ENCODE data around the gene SMIM5. TPM values are rescaled to one million over a fixed set of nuclear protein-coding genes. Genes with fewer than 3 reads are reported as not detected.
A peak's percentile ranks its signal among the peaks of the same experiment; 100 is the strongest.

SMIM5 gene
- total and polyA plus RNA-seq, 2 of the 13 experiments (the other 11 are each of a cell fraction or from before 2014, with no cell fraction given), result not detected

DNA sequence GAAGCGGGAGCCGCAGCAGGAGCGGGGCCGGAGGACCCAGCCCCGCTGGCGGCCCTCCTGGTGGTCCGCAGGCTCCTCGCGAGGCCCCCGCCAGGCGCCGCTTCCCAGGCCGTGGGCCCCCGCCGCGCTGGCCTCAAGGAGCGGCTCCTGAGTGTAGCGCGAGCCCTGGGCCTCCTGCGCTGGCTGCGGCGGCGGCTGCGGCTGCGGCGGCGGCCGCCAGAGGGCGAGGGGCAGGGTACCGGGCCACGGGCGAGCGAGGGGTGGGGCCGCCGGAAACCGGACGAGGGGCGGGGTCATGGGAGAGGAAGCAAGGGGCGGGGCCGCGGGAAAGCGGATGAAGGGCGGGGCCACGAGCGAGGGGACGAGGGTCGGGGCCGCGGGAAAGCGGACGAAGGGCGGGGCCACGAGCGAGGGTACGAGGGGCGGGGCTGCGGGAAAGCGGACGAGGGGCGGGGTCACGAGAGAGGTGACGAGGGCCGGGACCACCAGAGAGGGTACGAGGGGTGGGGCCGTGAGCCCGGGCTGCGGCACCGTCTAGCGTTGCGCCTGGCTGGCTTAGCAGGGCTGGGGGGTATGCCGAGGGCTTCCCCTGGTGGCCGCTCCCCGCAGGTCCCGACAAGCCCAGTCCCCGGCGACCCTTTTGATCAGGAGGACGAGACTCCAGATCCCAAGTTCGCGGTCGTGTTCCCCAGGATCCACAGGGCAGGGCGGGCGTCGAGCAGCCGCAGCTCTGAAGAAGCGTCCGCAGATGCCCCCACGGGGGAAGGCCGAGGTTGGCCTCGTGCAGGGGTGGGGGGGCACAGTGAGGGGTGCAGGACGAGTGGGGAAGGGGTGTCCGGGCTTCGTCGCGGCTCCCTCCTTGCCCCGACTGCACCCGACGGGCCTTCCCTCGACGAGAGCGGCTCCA is 44.0 kb upstream of the SMIM5 start (continued):
- TF ChIP-seq ZNF3 (CRISPR knock-in tag; IDR thresholded peaks at IDR 0.05) (no peak), ZNF841 (CRISPR knock-in tag; IDR thresholded peaks at IDR 0.05; ENCODE audit: borderline replicate concordance) (no peak), SATB2 (CRISPR knock-in tag; IDR thresholded peaks at IDR 0.05) (no peak), SIN3B (IDR thresholded peaks at IDR 0.05; ENCODE audit: low read length) (no peak), MYNN (CRISPR knock-in tag; IDR thresholded peaks at IDR 0.05; ENCODE audit: low read depth) (no peak), TOPORS (CRISPR knock-in tag; IDR thresholded peaks at IDR 0.05) (no peak), U2AF1 (optimal IDR thresholded peaks at IDR 0.05; ENCODE audit: low read depth, low read length) (no peak), ETV5 (CRISPR knock-in tag; IDR thresholded peaks at IDR 0.05; ENCODE audit: borderline replicate concordance) (peak; percentile 43), MBNL3 (CRISPR knock-in tag; conservative IDR thresholded peaks at IDR 0.05) (no peak), ZNF256 (CRISPR knock-in tag; conservative IDR thresholded peaks at IDR 0.05) (no peak), ZNF788 (CRISPR knock-in tag; IDR thresholded peaks at IDR 0.05; ENCODE audit: borderline replicate concordance) (peak; percentile 59; the same call in 1 of the 2 replicates), KDM4B (CRISPR knock-in tag; IDR thresholded peaks at IDR 0.05) (no peak), NR2F1 (CRISPR knock-in tag; IDR thresholded peaks at IDR 0.05) (no peak), NR3C1 (CRISPR knock-in tag; IDR thresholded peaks at IDR 0.05) (no peak), SSRP1 (CRISPR knock-in tag; IDR thresholded peaks at IDR 0.05) (no peak)
- TF ChIP-seq, protein P1, sequence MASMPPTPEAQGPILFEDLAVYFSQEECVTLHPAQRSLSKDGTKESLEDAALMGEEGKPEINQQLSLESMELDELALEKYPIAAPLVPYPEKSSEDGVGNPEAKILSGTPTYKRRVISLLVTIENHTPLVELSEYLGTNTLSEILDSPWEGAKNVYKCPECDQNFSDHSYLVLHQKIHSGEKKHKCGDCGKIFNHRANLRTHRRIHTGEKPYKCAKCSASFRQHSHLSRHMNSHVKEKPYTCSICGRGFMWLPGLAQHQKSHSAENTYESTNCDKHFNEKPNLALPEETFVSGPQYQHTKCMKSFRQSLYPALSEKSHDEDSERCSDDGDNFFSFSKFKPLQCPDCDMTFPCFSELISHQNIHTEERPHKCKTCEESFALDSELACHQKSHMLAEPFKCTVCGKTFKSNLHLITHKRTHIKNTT (CRISPR knock-in tag; IDR thresholded peaks at IDR 0.05), result no peak
- TF ChIP-seq, protein P2, sequence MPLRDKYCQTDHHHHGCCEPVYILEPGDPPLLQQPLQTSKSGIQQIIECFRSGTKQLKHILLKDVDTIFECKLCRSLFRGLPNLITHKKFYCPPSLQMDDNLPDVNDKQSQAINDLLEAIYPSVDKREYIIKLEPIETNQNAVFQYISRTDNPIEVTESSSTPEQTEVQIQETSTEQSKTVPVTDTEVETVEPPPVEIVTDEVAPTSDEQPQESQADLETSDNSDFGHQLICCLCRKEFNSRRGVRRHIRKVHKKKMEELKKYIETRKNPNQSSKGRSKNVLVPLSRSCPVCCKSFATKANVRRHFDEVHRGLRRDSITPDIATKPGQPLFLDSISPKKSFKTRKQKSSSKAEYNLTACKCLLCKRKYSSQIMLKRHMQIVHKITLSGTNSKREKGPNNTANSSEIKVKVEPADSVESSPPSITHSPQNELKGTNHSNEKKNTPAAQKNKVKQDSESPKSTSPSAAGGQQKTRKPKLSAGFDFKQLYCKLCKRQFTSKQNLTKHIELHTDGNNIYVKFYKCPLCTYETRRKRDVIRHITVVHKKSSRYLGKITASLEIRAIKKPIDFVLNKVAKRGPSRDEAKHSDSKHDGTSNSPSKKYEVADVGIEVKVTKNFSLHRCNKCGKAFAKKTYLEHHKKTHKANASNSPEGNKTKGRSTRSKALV (CRISPR knock-in tag; IDR thresholded peaks at IDR 0.05), result no peak
- TF ChIP-seq, protein P3, sequence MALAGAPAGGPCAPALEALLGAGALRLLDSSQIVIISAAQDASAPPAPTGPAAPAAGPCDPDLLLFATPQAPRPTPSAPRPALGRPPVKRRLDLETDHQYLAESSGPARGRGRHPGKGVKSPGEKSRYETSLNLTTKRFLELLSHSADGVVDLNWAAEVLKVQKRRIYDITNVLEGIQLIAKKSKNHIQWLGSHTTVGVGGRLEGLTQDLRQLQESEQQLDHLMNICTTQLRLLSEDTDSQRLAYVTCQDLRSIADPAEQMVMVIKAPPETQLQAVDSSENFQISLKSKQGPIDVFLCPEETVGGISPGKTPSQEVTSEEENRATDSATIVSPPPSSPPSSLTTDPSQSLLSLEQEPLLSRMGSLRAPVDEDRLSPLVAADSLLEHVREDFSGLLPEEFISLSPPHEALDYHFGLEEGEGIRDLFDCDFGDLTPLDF (CRISPR knock-in tag; IDR thresholded peaks at IDR 0.05), result no peak
- TF ChIP-seq, protein P4, sequence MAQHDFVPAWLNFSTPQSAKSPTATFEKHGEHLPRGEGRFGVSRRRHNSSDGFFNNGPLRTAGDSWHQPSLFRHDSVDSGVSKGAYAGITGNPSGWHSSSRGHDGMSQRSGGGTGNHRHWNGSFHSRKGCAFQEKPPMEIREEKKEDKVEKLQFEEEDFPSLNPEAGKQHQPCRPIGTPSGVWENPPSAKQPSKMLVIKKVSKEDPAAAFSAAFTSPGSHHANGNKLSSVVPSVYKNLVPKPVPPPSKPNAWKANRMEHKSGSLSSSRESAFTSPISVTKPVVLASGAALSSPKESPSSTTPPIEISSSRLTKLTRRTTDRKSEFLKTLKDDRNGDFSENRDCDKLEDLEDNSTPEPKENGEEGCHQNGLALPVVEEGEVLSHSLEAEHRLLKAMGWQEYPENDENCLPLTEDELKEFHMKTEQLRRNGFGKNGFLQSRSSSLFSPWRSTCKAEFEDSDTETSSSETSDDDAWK (CRISPR knock-in tag; IDR thresholded peaks at IDR 0.05), result no peak
- TF ChIP-seq, protein P5, sequence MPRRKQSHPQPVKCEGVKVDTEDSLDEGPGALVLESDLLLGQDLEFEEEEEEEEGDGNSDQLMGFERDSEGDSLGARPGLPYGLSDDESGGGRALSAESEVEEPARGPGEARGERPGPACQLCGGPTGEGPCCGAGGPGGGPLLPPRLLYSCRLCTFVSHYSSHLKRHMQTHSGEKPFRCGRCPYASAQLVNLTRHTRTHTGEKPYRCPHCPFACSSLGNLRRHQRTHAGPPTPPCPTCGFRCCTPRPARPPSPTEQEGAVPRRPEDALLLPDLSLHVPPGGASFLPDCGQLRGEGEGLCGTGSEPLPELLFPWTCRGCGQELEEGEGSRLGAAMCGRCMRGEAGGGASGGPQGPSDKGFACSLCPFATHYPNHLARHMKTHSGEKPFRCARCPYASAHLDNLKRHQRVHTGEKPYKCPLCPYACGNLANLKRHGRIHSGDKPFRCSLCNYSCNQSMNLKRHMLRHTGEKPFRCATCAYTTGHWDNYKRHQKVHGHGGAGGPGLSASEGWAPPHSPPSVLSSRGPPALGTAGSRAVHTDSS (CRISPR knock-in tag; conservative IDR thresholded peaks at IDR 0.05), result no peak
- TF ChIP-seq, protein P6, sequence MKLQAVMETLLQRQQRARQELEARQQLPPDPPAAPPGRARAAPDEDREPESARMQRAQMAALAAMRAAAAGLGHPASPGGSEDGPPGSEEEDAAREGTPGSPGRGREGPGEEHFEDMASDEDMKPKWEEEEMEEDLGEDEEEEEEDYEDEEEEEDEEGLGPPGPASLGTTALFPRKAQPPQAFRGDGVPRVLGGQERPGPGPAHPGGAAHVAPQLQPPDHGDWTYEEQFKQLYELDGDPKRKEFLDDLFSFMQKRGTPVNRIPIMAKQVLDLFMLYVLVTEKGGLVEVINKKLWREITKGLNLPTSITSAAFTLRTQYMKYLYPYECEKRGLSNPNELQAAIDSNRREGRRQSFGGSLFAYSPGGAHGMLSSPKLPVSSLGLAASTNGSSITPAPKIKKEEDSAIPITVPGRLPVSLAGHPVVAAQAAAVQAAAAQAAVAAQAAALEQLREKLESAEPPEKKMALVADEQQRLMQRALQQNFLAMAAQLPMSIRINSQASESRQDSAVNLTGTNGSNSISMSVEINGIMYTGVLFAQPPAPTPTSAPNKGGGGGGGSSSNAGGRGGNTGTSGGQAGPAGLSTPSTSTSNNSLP (IDR thresholded peaks at IDR 0.05; ENCODE audit: low read depth, low read length), result no peak

Measured in HepG2 (cell line).